Activated T-cell treated with anti-CD3 and anti-CD28 coated beads, Interleukin-2, amount 50 U/mL, for 48 hours (primary cell): ENCODE results near the gene UVSSA.
"Not testable (repeated sequence)": the region's sequence is repeated elsewhere in the genome, so short reads cannot be mapped to it uniquely, and the experiment has no call there.

ENCODE experiments used
- DNase-seq, 2 experiments: peaks; one replicate each; pipeline ENCODE4 v3.0.0-alpha.2; 2020

UVSSA gene

DNA sequence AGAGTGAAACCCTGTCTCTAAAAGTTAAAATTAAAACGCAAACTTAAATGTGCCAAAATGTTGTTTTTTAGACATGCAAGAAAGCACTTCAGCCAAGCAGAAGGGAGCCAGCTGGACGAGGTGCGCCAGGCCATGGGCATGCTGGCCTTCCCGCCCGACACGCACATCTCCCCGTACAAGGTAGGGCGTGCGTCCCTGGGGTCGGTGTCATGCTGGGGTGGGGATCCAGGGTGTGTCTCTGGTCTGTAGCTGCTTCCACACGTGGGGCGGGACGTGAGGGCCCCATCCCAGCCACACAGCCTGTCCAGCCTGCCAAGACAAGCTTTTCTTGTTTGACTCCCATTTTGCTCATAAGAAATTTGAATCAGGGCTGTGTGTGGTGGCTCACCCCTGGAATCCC, 14.3 kb upstream of the UVSSA start:
- no peak for DNase-seq

DNA sequence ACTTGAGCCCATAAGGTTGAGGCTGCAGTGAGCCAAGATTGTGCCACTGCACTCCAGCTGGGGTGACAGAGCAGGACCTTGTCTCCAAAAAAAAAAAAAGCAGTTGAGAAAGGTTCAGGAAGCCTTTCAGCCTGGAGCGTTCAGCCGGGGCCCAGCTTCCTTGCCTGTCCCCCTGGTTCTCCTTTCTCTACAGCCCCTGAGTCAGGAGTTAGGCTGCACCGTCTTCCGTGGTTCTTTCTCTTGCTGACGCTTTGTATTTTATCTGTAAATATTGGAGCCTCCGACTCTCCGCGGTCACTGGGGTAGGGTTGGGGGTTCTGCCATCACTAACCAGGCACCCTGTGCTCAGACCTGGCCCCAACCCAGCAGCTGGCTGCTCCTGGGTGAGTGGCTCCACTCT, 13.8 kb upstream of the UVSSA start:
- no peak for DNase-seq

DNA sequence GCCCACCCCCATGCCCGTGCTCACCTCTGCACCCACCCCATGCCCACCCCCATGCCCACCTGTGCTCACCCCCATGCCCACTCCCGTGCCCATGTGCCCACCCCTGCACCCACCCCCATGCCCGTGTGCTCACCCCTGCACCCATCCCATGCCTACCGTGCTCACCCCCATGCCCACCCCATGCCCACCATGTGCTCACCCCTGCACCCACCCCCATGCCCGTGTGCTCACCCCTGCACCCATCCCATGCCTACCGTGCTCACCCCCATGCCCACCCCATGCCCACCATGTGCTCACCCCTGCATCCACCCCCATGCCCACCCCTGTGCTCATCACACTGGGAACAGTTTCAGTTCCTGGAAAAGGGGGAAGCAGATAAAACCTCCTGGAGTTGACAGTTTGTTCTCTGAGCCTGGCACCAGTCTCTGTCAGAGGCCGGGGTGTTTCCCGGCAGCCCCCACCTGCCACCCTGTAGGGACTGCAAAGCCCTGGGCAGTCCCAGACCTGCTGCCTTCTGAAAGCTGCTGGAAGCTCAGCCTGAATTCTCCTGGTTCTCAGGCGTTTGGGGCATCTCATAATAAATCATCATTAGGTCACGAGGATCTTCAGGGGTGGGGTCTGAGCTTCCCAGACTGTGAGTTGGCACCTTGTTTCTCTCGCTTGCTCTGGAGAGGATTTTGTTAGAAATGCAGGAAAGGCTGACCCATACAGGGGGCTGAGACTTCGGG, 13.0 kb upstream of the UVSSA start:
- DNase-seq: not testable (repeated sequence)

DNA sequence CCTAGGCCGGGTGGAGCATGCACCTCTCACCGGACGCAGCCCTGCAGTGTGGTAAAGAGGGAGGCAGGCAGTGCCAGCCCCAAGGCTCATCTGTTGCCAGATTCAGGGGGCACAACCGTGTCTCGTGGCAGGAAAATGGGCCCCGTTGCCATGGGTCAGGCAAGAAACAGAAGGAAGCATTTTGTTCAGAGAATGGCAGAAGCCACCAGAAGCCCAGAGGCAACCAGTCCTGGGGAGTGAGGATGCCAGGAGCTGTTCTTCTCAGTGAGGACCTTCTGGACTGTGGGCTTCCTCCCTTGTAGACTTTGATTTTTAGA, 12.5 kb upstream of the UVSSA start:
- no peak for DNase-seq

DNA sequence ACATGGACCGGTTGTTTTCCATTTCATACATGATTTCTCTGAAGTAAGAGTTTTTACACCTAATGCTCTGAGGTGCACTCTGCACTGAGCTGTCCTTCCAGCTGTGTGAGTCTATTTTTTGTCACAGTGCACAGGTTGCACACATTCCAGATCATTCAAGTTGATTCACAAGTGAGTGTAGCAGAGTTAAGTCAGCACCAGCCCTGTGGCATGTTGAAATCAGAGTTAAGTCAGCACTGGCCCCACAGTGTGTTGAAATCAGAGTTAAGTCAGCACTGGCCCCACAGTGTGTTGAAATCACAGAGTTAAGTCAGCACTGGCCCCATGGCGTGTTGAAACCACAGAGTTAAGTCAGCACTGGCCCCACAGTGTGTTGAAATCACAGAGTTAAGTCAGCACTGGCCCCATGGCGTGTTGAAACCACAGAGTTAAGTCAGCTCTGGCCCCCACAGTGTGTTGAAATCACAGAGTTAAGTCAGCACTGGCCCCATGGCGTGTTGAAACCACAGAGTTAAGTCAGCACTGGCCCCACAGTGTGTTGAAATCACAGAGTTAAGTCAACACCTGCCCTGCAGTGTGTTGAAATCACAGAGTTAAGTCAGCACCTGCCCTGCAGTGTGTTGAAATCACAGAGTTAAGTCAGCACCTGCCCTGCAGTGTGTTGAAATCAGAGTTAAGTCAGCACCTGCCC, 11.7 kb upstream of the UVSSA start:
- DNase-seq: not testable (repeated sequence)

DNA sequence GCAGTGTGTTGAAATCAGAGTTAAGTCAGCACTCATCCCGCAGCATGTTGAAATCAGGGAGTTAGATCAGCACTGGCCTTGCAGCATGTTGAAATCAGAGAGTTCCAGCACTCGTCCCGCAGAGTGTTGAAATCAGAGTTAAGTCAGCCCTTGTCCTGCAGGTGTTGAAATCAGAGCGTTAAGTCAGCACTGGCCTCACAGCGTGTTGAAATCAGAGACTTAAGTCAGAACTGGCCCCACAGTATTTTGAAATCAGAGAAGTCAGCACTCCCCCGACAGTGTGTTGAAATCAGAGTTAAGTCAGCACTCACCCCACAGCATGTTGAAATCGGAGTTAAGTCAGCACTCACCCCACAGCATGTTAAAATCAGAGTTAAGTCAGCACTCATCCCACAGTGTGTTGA, 10.9 kb upstream of the UVSSA start:
- DNase-seq: no peak

DNA sequence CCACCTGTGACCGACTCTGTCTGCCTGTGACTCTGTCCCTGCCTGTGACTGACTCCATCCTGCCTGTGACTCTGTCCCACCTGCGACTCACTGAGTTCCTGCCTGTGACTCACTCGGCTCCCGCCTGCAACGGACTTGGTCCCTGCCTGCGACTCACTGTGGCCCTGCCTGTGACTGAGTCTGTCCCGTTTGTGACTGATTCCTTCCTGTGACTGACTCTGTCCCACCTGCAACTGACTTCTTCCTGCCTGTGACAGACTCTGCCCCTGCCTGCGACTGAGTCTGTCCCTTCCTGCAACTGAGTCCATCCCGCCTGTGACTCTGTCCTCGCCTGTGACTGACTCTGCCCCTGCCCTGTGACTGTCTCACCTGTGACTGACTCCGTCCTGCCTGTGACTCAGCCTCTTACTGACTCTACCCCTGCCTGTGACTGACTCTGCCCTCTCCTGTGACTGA, 9.6 kb upstream of the UVSSA start:
- peak; percentile 79 to 85 for DNase-seq

DNA sequence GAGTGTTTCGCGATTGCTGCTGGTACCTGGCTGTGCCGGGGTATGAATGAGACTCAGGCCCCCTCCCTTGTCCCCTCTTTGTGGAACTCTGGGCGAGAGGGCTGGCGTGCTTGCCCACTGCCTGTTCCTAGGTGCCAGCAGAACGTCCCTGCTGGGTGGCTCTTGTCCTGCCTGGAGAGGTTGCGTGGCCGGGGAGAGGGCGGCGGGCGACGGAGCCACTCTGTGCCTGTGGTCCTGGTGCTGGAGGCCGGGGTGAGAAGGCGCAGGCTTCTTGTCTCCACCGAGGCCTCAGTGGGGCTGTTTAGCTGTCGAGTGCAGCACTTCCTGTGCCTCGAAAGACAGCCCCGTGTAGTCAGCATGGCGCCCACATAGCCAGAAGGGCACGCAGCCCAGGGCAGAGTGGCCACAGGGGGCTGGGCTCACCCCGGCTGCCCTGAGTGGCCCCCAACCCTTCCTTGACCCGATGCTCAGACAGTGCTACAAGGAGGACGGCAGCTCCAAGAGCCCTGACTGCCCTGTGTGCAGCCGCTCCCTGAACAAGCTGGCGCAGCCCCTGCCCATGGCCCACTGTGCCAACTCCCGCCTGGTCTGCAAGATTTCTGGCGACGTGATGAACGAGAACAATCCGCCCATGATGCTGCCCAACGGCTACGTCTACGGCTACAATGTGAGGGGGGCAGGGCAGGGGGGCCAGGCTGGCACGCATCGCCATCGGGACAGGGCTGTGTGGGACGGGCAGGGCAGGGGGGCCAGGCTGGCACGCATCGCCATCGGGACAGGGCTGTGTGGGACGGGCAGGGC, 8.9 kb upstream of the UVSSA start:
- DNase-seq: no peak

DNA sequence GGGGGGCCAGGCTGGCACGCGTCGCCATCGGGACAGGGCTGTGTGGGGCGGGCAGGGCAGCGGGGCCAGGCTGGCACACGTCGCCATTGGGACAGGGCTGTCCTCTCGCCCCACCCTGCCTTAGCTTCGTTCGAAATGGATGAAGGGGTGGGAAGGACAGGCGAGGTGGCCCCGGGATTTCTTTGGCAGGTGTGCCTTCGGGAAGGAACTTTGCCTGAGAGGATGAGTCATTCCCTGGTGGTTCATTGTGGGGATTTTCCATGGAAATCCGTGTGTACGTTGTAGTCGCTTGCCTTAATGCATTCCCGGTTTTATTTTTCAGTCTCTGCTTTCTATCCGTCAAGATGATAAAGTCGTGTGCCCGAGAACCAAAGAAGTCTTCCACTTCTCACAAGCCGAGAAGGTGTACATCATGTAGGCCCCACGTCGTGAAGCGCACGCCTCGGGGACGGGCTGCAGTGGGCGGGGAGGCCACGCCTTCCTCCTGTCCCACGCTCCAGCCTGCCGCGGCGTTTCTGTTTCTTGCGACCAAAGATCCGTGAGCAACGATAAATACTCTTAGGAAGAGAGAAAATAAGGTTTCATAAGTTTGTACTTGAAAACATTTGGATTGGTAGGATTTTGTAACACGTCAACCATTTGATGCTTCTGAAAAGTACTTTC, 8.1 kb upstream of the UVSSA start:
- DNase-seq: no peak

DNA sequence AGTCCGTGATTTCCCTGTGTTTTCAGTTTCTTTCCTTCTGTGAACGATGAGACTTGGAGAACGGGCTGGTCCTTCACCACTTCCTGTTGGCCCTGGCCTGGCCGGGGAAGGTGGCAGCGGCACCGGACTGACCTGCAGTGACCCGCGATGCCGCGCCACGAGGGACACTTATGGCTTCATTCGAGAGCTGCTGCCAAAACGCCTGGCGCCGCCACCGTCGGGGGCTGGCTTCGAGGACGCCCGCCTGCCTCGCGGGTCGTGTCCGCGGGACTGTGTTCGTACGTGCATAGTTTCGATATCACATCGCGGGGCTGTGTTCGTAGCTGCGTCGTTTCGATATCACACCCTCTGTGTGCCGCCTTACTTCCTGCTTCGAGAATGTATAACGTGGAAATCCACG, 7.5 kb upstream of the UVSSA start:
- no peak for DNase-seq

DNA sequence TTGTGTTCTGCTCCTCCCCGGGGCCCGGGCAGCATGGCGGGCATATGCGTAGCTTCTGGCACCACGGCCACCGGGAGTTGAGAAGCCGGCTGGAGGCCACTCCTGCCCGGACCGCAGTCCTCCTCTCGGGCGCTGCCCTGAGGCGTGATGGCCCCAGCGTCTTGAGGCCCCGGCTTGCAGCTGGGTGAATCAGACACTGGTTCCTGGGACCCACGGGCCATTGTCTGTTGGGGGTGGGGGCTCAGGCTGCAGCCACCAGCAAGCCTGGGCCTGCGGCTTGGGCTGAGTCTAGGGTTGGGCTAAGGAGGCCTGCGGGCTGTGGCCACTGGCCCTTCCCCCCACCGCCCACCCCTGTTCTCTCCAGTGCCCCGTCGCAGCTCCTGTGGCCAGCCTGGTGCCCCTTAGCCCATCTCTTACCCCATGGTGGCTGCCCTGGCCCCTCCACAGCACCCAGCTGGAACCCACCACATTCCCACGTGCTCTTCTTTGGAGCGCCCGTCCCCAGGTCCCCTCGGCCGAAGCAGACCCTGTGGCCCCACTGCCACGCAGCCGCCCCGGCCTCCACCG, 6.7 kb upstream of the UVSSA start:
- no peak for DNase-seq

DNA sequence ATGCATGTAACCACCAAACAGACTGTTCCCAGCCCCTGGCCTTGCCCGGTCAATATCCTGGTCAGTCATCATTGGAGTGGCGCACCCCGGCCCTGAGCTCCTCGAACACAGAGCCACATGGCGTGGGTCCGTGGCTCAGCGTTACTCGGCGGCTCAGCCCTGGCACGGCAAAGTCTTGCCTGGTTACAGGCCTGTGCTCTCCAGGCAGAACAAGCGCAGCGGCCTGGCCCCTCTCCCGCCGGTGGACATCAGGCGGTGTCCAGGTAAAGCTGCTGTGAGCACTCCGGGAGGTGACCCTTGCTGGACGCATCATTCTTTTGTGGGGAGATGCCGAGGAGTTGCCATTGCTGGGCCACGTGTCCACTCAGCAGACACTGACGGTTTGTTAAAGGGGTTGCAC, 6.1 kb upstream of the UVSSA start:
- no peak for DNase-seq

DNA sequence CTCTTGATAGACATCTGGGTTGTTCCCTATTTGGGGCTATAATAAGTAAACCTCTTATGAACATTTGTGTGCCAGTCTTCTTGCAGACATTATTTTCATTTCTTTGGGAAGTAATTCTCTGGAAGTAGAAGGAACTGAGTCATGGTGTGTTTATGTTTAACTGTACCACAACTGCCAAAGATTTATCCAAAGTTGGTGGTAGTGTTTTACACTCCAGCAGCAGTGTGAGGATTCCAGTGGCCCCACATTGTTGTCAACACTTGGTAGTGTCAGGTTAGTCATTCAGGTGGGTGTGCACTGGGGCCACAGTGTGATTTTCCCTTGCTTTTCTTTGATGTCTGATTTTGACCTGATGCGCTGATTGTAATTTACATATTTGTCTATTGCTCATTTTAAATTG, 5.0 kb upstream of the UVSSA start:
- no peak for DNase-seq

DNA sequence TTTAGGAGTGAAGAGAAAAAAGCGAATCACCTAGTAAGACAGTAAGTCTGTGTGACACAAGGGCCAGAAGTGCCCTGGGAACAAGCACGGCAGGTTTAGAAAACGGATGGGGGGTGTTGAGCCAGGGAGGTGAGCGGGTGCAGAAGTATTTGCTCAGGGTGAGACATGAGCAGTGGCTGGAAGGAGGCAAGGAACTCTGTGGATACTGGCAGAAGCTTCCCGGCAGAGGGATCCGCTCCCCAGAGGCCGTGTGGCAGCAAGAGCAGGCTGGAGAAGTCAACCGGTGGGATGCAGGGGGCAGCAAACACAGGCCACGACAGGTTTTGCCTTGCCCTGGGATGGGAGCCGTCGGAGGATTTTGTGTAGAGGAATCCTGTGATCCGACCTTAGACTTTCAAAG, 2.3 kb upstream of the UVSSA start:
- no peak for DNase-seq

DNA sequence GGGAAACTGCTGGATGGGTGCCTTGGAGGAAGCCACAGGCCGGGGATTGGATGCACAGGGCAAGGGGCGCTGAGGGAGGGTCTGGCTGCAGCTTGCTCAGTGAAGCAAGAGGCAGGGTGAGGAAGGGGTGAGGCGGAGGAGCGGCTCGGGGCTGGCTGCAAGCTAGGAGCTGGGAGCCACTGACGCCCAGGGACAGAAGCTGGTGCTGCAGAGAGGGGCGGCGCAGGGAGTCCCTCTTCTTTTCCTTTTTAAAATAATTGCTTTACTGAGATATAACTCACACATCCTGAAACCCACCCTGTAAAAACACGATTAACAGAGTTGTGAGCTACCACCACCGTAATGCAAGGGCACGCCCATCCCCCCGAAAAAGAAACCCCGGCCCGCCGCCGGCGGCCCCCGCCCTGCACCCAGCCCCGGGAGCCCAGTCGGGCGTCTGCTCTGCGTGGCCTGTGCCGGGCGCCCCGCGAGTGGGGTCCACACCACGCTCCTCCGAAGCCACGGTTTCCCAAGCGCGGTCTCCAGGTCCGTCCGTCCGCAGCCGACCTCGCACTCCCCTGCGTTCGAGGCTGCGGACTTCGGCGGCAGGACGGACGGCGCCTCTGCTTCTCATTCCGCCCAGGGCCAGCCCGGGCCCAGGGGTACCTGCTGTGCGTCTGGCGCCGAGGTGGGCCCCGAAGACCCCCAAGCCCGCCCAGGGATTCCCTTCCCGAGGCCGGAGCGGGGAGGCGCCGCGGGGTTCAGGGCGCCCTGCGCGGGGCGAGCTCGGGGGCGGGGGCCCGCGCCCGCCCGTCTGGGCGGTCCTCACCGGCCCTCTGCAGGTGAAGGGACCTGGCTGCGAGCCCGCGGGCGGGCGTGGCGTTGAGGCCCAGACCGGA, 866 bp upstream of the UVSSA start:
- DNase-seq: peak; percentile 58 to 70

DNA sequence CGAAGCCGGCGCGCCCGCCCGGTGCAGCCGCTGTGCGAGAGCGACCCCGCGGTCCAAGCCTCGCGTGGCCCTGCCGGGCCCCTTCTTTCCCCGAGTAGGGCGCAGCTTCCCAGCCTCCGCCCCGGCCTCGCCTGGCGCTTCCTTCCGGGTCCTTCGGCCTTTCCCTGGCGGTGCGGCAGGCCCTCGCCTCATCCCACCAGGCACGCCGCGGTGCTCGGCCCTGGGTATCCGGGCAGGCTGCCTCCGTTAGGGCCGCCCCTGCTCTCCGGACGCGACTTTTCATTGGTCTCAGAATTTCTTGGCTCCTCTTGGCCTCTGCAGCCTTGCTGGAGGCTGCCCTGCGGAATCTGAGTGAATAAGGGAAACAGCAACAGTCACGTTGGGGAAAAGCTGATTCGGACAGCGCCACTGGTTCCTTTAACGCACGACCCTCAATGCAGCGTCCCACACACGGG, 429 bp downstream of the UVSSA start:
- peak; percentile 74 to 76 for DNase-seq

DNA sequence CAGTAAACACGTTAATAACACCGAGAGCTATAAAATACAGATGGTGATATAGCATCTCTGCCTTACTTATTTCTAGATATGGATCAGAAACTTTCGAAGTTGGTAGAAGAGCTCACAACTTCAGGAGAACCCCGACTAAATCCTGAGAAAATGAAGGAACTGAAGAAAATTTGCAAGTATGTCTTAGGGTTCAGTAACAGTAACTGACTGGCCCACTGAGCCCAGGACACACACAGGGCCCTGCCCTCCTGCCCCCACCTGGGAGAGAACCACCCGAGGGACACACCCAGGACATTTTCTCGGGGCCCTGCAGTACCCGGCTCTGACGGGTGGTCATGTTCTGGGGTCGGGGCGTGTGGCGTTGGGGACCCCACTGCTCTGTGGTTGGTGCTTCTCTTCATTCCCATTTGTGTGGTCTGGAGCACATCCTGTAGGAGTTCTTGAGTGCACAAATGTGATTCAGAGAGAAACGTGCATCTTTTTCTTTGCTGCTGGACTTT, 1.1 kb downstream of the UVSSA start:
- no peak for DNase-seq

DNA sequence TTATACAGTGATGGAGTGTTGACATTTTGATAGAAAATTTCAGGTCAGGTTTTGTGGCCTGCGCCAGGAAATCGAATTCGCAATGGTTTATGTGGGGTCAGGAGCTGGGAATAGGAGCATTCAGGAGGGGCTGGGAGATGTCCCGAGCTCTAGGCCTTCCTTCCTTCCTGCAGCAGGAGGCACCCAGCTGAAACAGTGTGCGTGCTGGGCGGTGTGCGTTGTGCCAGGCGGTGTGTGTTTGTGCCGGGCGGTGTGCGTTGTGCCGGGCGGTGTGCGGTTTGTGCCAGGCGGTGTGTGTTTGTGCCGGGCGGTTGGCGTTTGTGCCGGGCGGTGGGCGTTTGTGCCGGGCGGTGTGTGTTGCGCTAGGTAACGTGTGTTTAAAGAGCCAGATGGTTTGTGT, 1.7 kb downstream of the UVSSA start:
- no peak for DNase-seq

DNA sequence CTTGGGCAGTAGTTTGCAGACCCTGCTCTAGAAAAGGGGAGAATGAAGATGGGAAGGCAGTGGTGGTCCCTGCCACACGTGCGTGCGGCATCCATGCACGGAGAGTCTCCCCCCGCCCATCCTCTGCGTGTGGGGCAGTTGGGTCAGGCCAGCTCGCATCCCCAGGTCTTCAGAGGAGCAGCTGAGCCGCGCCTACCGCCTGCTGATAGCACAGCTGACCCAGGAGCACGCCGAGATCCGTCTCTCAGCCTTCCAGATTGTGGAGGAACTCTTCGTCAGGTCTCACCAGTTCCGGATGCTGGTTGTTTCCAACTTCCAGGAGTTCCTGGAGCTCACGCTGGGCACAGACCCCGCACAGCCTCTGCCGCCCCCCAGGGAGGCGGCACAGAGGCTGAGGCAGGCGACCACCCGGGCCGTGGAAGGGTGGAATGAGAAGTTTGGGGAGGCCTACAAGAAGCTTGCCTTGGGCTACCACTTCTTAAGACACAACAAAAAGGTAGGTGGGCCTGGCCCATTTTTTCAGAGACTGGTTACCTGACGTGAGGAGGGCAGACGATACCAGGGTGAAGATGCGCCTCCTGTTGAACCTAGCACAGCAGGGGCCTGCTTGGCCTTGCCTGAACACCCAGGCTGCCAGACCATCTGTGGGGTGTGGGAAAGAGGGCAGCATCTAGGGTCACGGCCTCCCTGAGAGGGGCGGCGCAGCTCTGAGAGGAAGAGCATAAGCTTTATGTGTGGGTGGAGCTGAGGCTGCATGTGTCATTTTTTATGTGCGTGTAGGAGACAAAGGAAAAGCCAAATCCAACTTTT, 2.6 kb downstream of the UVSSA start:
- no peak for DNase-seq

DNA sequence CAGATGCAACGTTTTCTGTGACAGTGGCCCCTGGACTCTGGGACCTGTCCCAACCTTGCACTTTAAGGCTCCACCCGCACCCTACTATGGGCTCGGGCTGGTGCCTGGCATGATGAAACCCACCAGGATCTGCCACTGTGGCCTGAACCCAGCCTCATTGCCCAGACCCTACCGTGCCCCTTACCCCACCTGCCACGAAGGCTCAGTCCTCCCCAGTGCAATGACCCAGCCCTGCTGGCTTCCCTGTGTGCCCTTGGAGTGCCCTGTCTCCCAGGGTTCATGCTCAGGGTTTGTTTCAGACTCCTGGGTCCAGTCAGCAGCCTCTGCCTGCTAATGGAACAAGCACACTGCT, 3.1 kb downstream of the UVSSA start:
- DNase-seq: no peak
